ENCODE data around the gene RP9.

The RP9 gene

GRCh38 chr7:33091111-33091531 is 18.1 kb downstream of the RP9 start:
- peak; percentile 63 for DNase-seq (ENCODE audit: low read depth)
- no peak overlapping the region for H3K4me3 ChIP-seq (ENCODE audit: low read length)
- TF ChIP-seq, protein P1, sequence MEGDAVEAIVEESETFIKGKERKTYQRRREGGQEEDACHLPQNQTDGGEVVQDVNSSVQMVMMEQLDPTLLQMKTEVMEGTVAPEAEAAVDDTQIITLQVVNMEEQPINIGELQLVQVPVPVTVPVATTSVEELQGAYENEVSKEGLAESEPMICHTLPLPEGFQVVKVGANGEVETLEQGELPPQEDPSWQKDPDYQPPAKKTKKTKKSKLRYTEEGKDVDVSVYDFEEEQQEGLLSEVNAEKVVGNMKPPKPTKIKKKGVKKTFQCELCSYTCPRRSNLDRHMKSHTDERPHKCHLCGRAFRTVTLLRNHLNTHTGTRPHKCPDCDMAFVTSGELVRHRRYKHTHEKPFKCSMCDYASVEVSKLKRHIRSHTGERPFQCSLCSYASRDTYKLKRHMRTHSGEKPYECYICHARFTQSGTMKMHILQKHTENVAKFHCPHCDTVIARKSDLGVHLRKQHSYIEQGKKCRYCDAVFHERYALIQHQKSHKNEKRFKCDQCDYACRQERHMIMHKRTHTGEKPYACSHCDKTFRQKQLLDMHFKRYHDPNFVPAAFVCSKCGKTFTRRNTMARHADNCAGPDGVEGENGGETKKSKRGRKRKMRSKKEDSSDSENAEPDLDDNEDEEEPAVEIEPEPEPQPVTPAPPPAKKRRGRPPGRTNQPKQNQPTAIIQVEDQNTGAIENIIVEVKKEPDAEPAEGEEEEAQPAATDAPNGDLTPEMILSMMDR (IDR thresholded peaks at IDR 0.05; ENCODE audit: insufficient read depth, low read depth, low read length, missing control alignments): no peak

DNA sequence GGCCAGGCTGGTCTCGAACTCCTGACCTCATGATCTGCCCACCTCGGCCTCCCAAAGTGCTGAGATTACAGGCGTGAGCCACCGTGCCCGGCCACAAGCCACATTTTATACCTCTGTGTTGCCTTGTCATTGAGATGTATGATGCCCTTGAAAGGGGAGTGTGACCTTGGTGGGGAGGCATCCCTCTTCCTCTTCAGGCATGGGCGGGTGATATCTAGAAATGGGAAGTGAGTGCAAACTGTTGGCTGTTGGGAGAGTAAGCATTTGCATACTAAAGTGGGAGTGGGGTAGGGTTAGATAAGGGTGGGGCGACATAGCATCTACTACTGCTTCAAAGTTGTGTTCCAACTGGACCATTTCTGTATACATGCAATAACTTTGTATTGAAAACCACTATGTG is 20.1 kb downstream of the RP9 start:
- no peak for DNase-seq (ENCODE audit: low read depth)
- no peak overlapping the region for H3K4me3 ChIP-seq (ENCODE audit: low read length)
- TF ChIP-seq, protein P1 (IDR thresholded peaks at IDR 0.05; ENCODE audit: insufficient read depth, low read depth, low read length, missing control alignments): no peak

DNA sequence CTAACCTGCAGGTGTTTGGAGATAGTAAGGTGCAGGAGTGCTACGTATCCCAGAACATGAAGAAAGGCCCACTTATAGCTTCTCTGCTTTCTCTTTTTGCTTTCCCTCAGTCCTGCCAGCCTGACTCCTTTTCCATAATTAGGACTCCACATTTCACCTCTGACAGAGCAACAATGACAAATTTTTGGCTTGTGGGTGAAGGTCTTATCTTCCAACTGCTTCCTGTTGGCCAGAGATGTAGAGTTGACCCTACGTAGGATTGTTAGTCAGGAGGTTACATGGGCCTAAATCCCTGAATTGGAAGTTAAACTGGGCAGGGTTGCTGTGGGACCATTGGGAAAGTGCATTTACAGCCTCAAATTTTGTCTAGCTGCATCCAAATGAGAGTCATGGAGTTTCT is 21.3 kb downstream of the RP9 start:
- TF ChIP-seq, protein P1 (IDR thresholded peaks at IDR 0.05; ENCODE audit: insufficient read depth, low read depth, low read length, missing control alignments): no peak
- no peak for DNase-seq (ENCODE audit: low read depth)
- H3K4me3 ChIP-seq (ENCODE audit: low read length): no peak overlapping the region

DNA sequence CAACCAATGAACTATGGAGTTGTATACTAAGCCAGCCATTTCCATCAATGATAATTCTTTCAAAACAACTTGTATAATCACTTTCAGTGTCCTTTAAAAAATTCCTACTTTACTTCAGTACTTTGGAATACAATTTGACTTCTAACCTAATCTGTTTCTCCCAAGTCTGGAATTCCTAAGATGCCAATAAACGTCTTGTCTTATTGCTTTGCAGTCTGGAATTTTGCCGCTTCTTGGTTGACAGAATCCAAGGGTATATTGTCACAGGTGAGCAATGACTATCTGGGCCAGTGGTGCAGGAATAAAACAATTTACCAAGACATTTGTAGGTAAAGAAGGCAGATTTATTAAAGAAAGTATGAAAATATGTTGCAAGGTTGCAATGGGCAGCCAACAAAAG is 21.8 kb downstream of the RP9 start:
- no peak overlapping the region for H3K4me3 ChIP-seq (ENCODE audit: low read length)
- TF ChIP-seq, protein P1 (IDR thresholded peaks at IDR 0.05; ENCODE audit: insufficient read depth, low read depth, low read length, missing control alignments): no peak
- no peak for DNase-seq (ENCODE audit: low read depth)

DNA sequence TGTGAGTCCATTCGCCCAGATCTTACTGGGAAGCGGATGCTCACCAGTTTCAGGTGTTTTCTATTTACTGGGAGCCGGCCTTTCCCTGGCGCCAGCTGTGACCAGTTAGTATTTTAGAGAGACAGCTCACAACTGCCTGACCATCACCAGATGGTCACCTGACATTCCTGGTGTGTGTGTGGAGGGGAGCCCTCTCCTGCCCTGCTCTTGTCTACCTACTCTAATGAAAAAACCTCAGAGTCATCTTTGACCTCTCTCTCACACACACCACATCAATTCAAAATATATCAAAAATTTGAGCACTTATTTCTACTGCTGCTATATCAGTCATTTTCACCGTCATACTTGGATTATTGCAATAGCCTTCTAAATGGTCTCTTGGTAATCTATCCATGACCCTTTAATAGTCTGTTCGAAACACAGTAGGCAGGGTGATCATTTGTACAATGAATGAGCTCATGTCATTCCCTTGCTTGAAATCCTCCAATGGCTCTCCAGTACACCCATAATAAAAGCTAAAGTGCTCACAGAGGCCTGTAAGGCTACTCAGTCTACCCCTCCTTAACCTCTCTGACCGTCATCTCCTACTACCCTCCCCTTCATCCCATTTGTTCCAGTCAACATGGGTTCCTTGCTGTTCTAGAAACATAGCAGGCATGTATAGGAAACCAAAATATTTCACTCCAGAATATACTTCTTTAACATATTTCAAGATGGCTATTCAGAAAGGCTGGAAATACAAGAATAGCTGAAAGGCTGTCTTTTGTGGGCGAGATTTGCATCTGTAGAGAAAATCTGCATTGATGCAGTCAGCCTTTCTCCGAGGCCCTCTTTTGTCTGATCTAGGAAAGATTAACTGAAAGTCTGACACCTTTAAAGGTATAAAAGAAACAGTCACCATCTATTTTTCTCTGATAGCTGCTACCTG is 29.2 kb downstream of the RP9 start:
- TF ChIP-seq, protein P1 (IDR thresholded peaks at IDR 0.05; ENCODE audit: insufficient read depth, low read depth, low read length, missing control alignments): no peak
- H3K4me3 ChIP-seq (ENCODE audit: low read length): no peak overlapping the region
- no peak for DNase-seq (ENCODE audit: low read depth)

- DNase-seq (ENCODE audit: low read depth): no peak
- TF ChIP-seq, protein P1 (IDR thresholded peaks at IDR 0.05; ENCODE audit: insufficient read depth, low read depth, low read length, missing control alignments): no peak
- no peak overlapping the region for H3K4me3 ChIP-seq (ENCODE audit: low read length)
Observed at GRCh38 chr7:33079096-33079495, 30.1 kb downstream of the RP9 start.

GRCh38 chr7:33076737-33077136 is 32.5 kb downstream of the RP9 start:
- TF ChIP-seq, protein P1 (IDR thresholded peaks at IDR 0.05; ENCODE audit: insufficient read depth, low read depth, low read length, missing control alignments): no peak
- no peak overlapping the region for H3K4me3 ChIP-seq (ENCODE audit: low read length)
- DNase-seq (ENCODE audit: low read depth): no peak

All from epithelial cell of esophagus (primary cell).